ENCODE data around the gene MBOAT1. TPM values are rescaled to one million over a fixed set of nuclear protein-coding genes. Genes with fewer than 3 reads are reported as not detected.

The MBOAT1 gene
- polyA plus RNA-seq, 3 donors from 2014 or later, result 0.14 to 0.76 TPM; not detected in 1

- Mint-ChIP-seq H3K9me3 (no peaks in the 10 kb centered on the region), H3K4me3 (no peak overlapping the region), H3K36me3 (no peaks in the 10 kb centered on the region), H3K4me1 (peaks cover 5 to 12% of the 10 kb centered on the region in 2 donors), H3K27me3 (ENCODE audit: low read depth in 3 of 3) (peaks cover 0 to 3% (median 0%) of the 10 kb centered on the region in 3 donors), H3K27ac (no peak overlapping the region)
- DNase-seq, result peak in 2 of 3 donors; percentile 19 to 24
These were observed 155.8 kb downstream of the MBOAT1 start for GRCh38 chr6:20056350-20056992.

- Mint-ChIP-seq H3K27me3 (ENCODE audit: low read depth in 3 of 3) (peaks cover 0 to 3% (median 0%) of the 10 kb centered on the region in 3 donors), H3K27ac (no peak overlapping the region), H3K36me3 (no peaks in the 10 kb centered on the region), H3K9me3 (no peaks in the 10 kb centered on the region), H3K4me3 (no peak overlapping the region), H3K4me1 (peaks cover 0 to 7% of the 10 kb centered on the region in 2 donors)
- no peak for DNase-seq
These were observed 156.4 kb downstream of the MBOAT1 start for GRCh38 chr6:20055916-20056315.

Other genes with a start within 250 kb of the MBOAT1 start
- gene E2F3, start 189.4 kb upstream of the MBOAT1 start, polyA plus RNA-seq, result 1 to 10 TPM; 4.2 to 7.7 (median 4.7) TPM